ENCODE results near the gene PCDHA1.
"Not testable (repeated sequence)": the region's sequence is repeated elsewhere in the genome, so short reads cannot be mapped to it uniquely, and the experiment has no call there.

- TF ChIP-seq CTCF, POLR2A (IDR thresholded peaks at IDR 0.05): not testable (repeated sequence)
Observed at GRCh38 chr5:140787422-140787821, 1.5 kb downstream of the PCDHA1 start.

All from lower leg skin (tissue), 3 donors.